ENCODE measurements around the gene MCC.

DNA sequence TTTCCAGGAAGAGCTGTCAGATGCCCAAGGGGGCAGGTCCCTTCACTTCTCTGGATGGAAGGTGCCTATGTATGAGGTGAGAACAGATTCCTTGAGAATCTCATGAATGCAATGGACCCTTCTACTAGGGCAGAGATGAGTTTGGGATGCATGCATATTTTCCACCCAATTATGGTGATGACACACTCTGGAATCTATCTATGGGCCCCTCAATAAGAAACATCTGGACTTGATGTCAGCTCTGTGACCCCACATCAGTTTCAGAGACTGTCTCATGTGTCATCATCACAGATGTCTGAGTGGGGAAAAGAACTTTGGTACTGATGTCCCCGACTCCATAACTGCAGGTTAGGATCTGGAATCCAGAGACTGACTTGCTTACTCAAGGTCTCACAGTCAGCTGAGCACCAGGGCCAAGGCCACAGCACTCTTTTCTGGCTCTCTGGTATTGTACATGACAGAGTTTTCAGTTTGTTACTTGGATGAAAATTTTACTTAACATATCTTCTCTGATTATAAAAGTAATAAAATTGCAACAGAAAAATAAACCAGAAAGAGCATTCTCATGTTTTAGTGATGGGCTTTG lies 334.6 kb downstream of the MCC start:
- TF ChIP-seq, protein P1, sequence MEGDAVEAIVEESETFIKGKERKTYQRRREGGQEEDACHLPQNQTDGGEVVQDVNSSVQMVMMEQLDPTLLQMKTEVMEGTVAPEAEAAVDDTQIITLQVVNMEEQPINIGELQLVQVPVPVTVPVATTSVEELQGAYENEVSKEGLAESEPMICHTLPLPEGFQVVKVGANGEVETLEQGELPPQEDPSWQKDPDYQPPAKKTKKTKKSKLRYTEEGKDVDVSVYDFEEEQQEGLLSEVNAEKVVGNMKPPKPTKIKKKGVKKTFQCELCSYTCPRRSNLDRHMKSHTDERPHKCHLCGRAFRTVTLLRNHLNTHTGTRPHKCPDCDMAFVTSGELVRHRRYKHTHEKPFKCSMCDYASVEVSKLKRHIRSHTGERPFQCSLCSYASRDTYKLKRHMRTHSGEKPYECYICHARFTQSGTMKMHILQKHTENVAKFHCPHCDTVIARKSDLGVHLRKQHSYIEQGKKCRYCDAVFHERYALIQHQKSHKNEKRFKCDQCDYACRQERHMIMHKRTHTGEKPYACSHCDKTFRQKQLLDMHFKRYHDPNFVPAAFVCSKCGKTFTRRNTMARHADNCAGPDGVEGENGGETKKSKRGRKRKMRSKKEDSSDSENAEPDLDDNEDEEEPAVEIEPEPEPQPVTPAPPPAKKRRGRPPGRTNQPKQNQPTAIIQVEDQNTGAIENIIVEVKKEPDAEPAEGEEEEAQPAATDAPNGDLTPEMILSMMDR (IDR thresholded peaks at IDR 0.05), result no peak
- no peak for TF ChIP-seq POLR2AphosphoS5 (IDR thresholded peaks at IDR 0.05; ENCODE audit: low read depth, low read length)
- TF ChIP-seq REST (IDR thresholded peaks at IDR 0.05; ENCODE audit: insufficient read depth in 1 of 2, low read depth in 2 of 2, low read length in 1 of 2), result no peak

Measured in Panc1 (cell line).